ENCODE measurements around the gene NDST1.

DNA sequence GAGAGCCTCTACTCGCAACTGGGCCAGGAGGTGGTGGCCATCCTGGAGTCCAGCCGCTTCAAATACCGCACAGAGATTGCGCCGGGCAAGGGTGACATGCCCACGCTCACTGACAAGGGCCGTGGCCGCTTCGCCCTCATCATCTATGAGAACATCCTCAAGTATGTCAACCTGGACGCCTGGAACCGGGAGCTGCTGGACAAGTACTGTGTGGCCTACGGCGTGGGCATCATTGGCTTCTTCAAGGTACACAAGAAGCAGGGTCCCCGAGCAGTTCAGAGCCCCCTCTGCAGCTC, 13.5 kb downstream of the NDST1 start:
- TF ChIP-seq POLR2AphosphoS5 (IDR thresholded peaks at IDR 0.05; ENCODE audit: low read depth, low read length) (no peak), CTCF (IDR thresholded peaks at IDR 0.05 in 2 of 3, conservative IDR thresholded peaks at IDR 0.05 in 1 of 3; ENCODE audit: borderline replicate concordance in 1 of 3, insufficient read depth in 1 of 3, low read depth in 2 of 3, low read length in 2 of 3) (no peak)
